ENCODE measurements around the gene TRIM2.
A peak's percentile ranks its signal among the peaks of the same experiment; 100 is the strongest.

Gene TRIM2

GRCh38 chr4:153255233-153255632 is 51.0 kb downstream of the TRIM2 start:
- DNase-seq, result no peak

- DNase-seq, result no peak
These were observed 52.9 kb downstream of the TRIM2 start for GRCh38 chr4:153257151-153257620.

- no peak for DNase-seq
These were observed 53.7 kb downstream of the TRIM2 start for GRCh38 chr4:153257991-153258390.

GRCh38 chr4:153258750-153259149 is 54.5 kb downstream of the TRIM2 start:
- no peak for DNase-seq

GRCh38 chr4:153259661-153260060 is 55.4 kb downstream of the TRIM2 start:
- DNase-seq, result no peak

GRCh38 chr4:153260132-153260531 is 55.9 kb downstream of the TRIM2 start:
- DNase-seq, result no peak

- DNase-seq, result no peak
These were observed 56.5 kb downstream of the TRIM2 start for GRCh38 chr4:153260553-153261300.

GRCh38 chr4:153261461-153261860 is 57.2 kb downstream of the TRIM2 start:
- no peak for DNase-seq

GRCh38 chr4:153261914-153262313 is 57.7 kb downstream of the TRIM2 start:
- no peak for DNase-seq

- no peak for DNase-seq
These were observed 61.2 kb downstream of the TRIM2 start for GRCh38 chr4:153265306-153266047.

- no peak for DNase-seq
These were observed 62.7 kb downstream of the TRIM2 start for GRCh38 chr4:153266988-153267387.

GRCh38 chr4:153267890-153268289 is 63.6 kb downstream of the TRIM2 start:
- no peak for DNase-seq

GRCh38 chr4:153268295-153268694 is 64.1 kb downstream of the TRIM2 start:
- DNase-seq, result no peak

GRCh38 chr4:153269218-153269990 is 65.2 kb downstream of the TRIM2 start:
- no peak for DNase-seq

- no peak for DNase-seq
These were observed 66.1 kb downstream of the TRIM2 start for GRCh38 chr4:153270361-153270760.

GRCh38 chr4:153271820-153272219 is 67.6 kb downstream of the TRIM2 start:
- no peak for DNase-seq

GRCh38 chr4:153273751-153274150 is 69.5 kb downstream of the TRIM2 start:
- no peak for DNase-seq

GRCh38 chr4:153274967-153275366 is 70.7 kb downstream of the TRIM2 start:
- DNase-seq, result no peak

GRCh38 chr4:153275380-153276276 is 71.4 kb downstream of the TRIM2 start:
- peak; percentile 14 for DNase-seq

GRCh38 chr4:153276971-153277370 is 72.7 kb downstream of the TRIM2 start:
- no peak for DNase-seq

GRCh38 chr4:153281476-153281875 is 77.2 kb downstream of the TRIM2 start:
- DNase-seq, result no peak

- no peak for DNase-seq
These were observed 77.8 kb downstream of the TRIM2 start for GRCh38 chr4:153282023-153282422.
